ENCODE results near the gene MINK1. TPM values are rescaled to one million over a fixed set of nuclear protein-coding genes. Genes with fewer than 3 reads are reported as not detected.
"Not testable (repeated sequence)": the region's sequence is repeated elsewhere in the genome, so short reads cannot be mapped to it uniquely, and the experiment has no call there.

MINK1 gene
- total and polyA plus RNA-seq, 2 donors: 10.2 to 83.8 TPM

GRCh38 chr17:4850246-4850645 is 17.1 kb downstream of the MINK1 start:
- 95% methylated on average over 2 of the region's 2 CpGs for WGBS
- H3K36me3 ChIP-seq (ENCODE audit: control insufficient read depth in 2 of 2, insufficient read depth in 2 of 2, low read length in 1 of 2): no peaks in the 10 kb centered on the region
- no peaks in the 10 kb centered on the region for H3K27me3 ChIP-seq (ENCODE audit: control insufficient read depth in 2 of 2, insufficient read depth in 1 of 2, low read length in 1 of 2)
- H3K4me1 ChIP-seq (ENCODE audit: control insufficient read depth in 2 of 2, insufficient read depth in 2 of 2, low read length in 2 of 2): peaks cover 0 to 18% of the 10 kb centered on the region in 2 donors
- peak overlapping the region; percentile 59 to 68 for H3K27ac ChIP-seq (ENCODE audit: low read depth in 1 of 2, low read length in 1 of 2)
- H3K4me3 ChIP-seq (ENCODE audit: low read length in 2 of 2): no peak overlapping the region
- DNase-seq (ENCODE audit: low read depth in 6 of 9, low spot score in 9 of 9): no peak
- H3K9me3 ChIP-seq (ENCODE audit: control insufficient read depth in 2 of 2, insufficient read depth in 1 of 2, low read length in 1 of 2): peaks cover 0 to 11% of the 10 kb centered on the region in 2 donors

- H3K36me3 ChIP-seq (ENCODE audit: control insufficient read depth in 2 of 2, insufficient read depth in 2 of 2, low read length in 1 of 2): no peaks in the 10 kb centered on the region
- no peak for DNase-seq (ENCODE audit: low read depth in 6 of 9, low spot score in 9 of 9)
These were observed 17.9 kb downstream of the MINK1 start for GRCh38 chr17:4851084-4851483.

GRCh38 chr17:4852567-4853207 is 19.5 kb downstream of the MINK1 start:
- Histone ChIP-seq H3K27ac (ENCODE audit: low read depth in 1 of 2, low read length in 1 of 2) (peak overlapping the region in 1 of 2 donors; percentile 39), H3K27me3 (ENCODE audit: control insufficient read depth in 2 of 2, insufficient read depth in 1 of 2, low read length in 1 of 2) (no peaks in the 10 kb centered on the region), H3K4me1 (ENCODE audit: control insufficient read depth in 2 of 2, insufficient read depth in 2 of 2, low read length in 2 of 2) (peaks cover 0 to 18% of the 10 kb centered on the region in 2 donors), H3K4me3 (ENCODE audit: low read length in 2 of 2) (no peak overlapping the region), H3K36me3 (ENCODE audit: control insufficient read depth in 2 of 2, insufficient read depth in 2 of 2, low read length in 1 of 2) (no peaks in the 10 kb centered on the region), H3K9me3 (ENCODE audit: control insufficient read depth in 2 of 2, insufficient read depth in 1 of 2, low read length in 1 of 2) (peaks cover 0 to 11% of the 10 kb centered on the region in 2 donors)
- no peak for DNase-seq (ENCODE audit: low read depth in 6 of 9, low spot score in 9 of 9)

More at GRCh38 chr17:4851084-4851483, 17.9 kb downstream of the MINK1 start:
- no peaks in the 10 kb centered on the region for H3K27me3 ChIP-seq (ENCODE audit: control insufficient read depth in 2 of 2, insufficient read depth in 1 of 2, low read length in 1 of 2)
- peaks cover 0 to 20% of the 10 kb centered on the region in 2 donors for H3K4me1 ChIP-seq (ENCODE audit: control insufficient read depth in 2 of 2, insufficient read depth in 2 of 2, low read length in 2 of 2)
- H3K27ac ChIP-seq (ENCODE audit: low read depth in 1 of 2, low read length in 1 of 2): peak overlapping the region in 1 of 2 donors; percentile 76
- H3K9me3 ChIP-seq (ENCODE audit: control insufficient read depth in 2 of 2, insufficient read depth in 1 of 2, low read length in 1 of 2): peaks cover 0 to 11% of the 10 kb centered on the region in 2 donors
- H3K4me3 ChIP-seq (ENCODE audit: low read length in 2 of 2): no peak overlapping the region
- 88% methylated on average over 3 of the region's 3 CpGs for WGBS

- no peaks in the 10 kb centered on the region for H3K27me3 ChIP-seq (ENCODE audit: control insufficient read depth in 2 of 2, insufficient read depth in 1 of 2, low read length in 1 of 2)
- no peak overlapping the region for H3K4me3 ChIP-seq (ENCODE audit: low read length in 2 of 2)
- 41% methylated on average over 2 of the region's 2 CpGs for WGBS
- peaks cover 0 to 18% of the 10 kb centered on the region in 2 donors for H3K4me1 ChIP-seq (ENCODE audit: control insufficient read depth in 2 of 2, insufficient read depth in 2 of 2, low read length in 2 of 2)
- peaks cover 0 to 11% of the 10 kb centered on the region in 2 donors for H3K9me3 ChIP-seq (ENCODE audit: control insufficient read depth in 2 of 2, insufficient read depth in 1 of 2, low read length in 1 of 2)
- no peaks in the 10 kb centered on the region for H3K36me3 ChIP-seq (ENCODE audit: control insufficient read depth in 2 of 2, insufficient read depth in 2 of 2, low read length in 1 of 2)
- DNase-seq (ENCODE audit: low read depth in 6 of 9, low spot score in 9 of 9): no peak
- peak overlapping the region; percentile 39 to 67 for H3K27ac ChIP-seq (ENCODE audit: low read depth in 1 of 2, low read length in 1 of 2)
These were observed 20.1 kb downstream of the MINK1 start for GRCh38 chr17:4853208-4853671.

- no peak overlapping the region for H3K4me3 ChIP-seq (ENCODE audit: low read length in 2 of 2)
- peak in 1 of 9 donors; percentile 25 for DNase-seq (ENCODE audit: low read depth in 6 of 9, low spot score in 9 of 9)
- 95% methylated on average over 5 of the region's 5 CpGs for WGBS
- H3K9me3 ChIP-seq (ENCODE audit: control insufficient read depth in 2 of 2, insufficient read depth in 1 of 2, low read length in 1 of 2): peaks cover 0 to 11% of the 10 kb centered on the region in 2 donors
- no peaks in the 10 kb centered on the region for H3K36me3 ChIP-seq (ENCODE audit: control insufficient read depth in 2 of 2, insufficient read depth in 2 of 2, low read length in 1 of 2)
- peaks cover 0 to 22% of the 10 kb centered on the region in 2 donors for H3K4me1 ChIP-seq (ENCODE audit: control insufficient read depth in 2 of 2, insufficient read depth in 2 of 2, low read length in 2 of 2)
- H3K27ac ChIP-seq (ENCODE audit: low read depth in 1 of 2, low read length in 1 of 2): peak overlapping the region; percentile 67 to 70
- H3K27me3 ChIP-seq (ENCODE audit: control insufficient read depth in 2 of 2, insufficient read depth in 1 of 2, low read length in 1 of 2): no peaks in the 10 kb centered on the region
These were observed 21.1 kb downstream of the MINK1 start for GRCh38 chr17:4854111-4854681.

- H3K36me3 ChIP-seq (ENCODE audit: control insufficient read depth in 2 of 2, insufficient read depth in 2 of 2, low read length in 1 of 2): peaks cover 0 to 3% of the 10 kb centered on the region in 2 donors
- no peaks in the 10 kb centered on the region for H3K27me3 ChIP-seq (ENCODE audit: control insufficient read depth in 2 of 2, insufficient read depth in 1 of 2, low read length in 1 of 2)
- H3K4me3 ChIP-seq (ENCODE audit: low read length in 2 of 2): no peak overlapping the region
- peaks cover 0 to 24% of the 10 kb centered on the region in 2 donors for H3K4me1 ChIP-seq (ENCODE audit: control insufficient read depth in 2 of 2, insufficient read depth in 2 of 2, low read length in 2 of 2)
- no peak for DNase-seq (ENCODE audit: low read depth in 6 of 9, low spot score in 9 of 9)
- peaks cover 0 to 11% of the 10 kb centered on the region in 2 donors for H3K9me3 ChIP-seq (ENCODE audit: control insufficient read depth in 2 of 2, insufficient read depth in 1 of 2, low read length in 1 of 2)
- 97% methylated on average over 17 of the region's 17 CpGs for WGBS
- H3K27ac ChIP-seq (ENCODE audit: low read depth in 1 of 2, low read length in 1 of 2): no peak overlapping the region
These were observed 23.3 kb downstream of the MINK1 start for GRCh38 chr17:4856271-4856936.

- DNase-seq (ENCODE audit: low read depth in 6 of 9, low spot score in 9 of 9): no peak
- Histone ChIP-seq H3K27ac (ENCODE audit: low read depth in 1 of 2, low read length in 1 of 2) (no peak overlapping the region), H3K4me3 (ENCODE audit: low read length in 2 of 2) (no peak overlapping the region), H3K27me3 (ENCODE audit: control insufficient read depth in 2 of 2, insufficient read depth in 1 of 2, low read length in 1 of 2) (no peaks in the 10 kb centered on the region), H3K9me3 (ENCODE audit: control insufficient read depth in 2 of 2, insufficient read depth in 1 of 2, low read length in 1 of 2) (peaks cover 0 to 11% of the 10 kb centered on the region in 2 donors), H3K4me1 (ENCODE audit: control insufficient read depth in 2 of 2, insufficient read depth in 2 of 2, low read length in 2 of 2) (peaks cover 0 to 24% of the 10 kb centered on the region in 2 donors), H3K36me3 (ENCODE audit: control insufficient read depth in 2 of 2, insufficient read depth in 2 of 2, low read length in 1 of 2) (peaks cover 0 to 3% of the 10 kb centered on the region in 2 donors)
- 98% methylated on average over 7 of the region's 7 CpGs for WGBS
These were observed 23.8 kb downstream of the MINK1 start for GRCh38 chr17:4856937-4857314.

GRCh38 chr17:4857347-4857746 is 24.2 kb downstream of the MINK1 start:
- H3K4me1 ChIP-seq (ENCODE audit: control insufficient read depth in 2 of 2, insufficient read depth in 2 of 2, low read length in 2 of 2): peaks cover 0 to 24% of the 10 kb centered on the region in 2 donors
- peak overlapping the region in 1 of 2 donors; percentile 30 for H3K27ac ChIP-seq (ENCODE audit: low read depth in 1 of 2, low read length in 1 of 2)
- not testable (repeated sequence) for H3K9me3 ChIP-seq (ENCODE audit: control insufficient read depth in 2 of 2, insufficient read depth in 1 of 2, low read length in 1 of 2); H3K4me3 ChIP-seq (ENCODE audit: low read length in 2 of 2); H3K27me3 ChIP-seq (ENCODE audit: control insufficient read depth in 2 of 2, insufficient read depth in 1 of 2, low read length in 1 of 2); H3K36me3 ChIP-seq (ENCODE audit: control insufficient read depth in 2 of 2, insufficient read depth in 2 of 2, low read length in 1 of 2); DNase-seq (ENCODE audit: low read depth in 6 of 9, low spot score in 9 of 9)
- WGBS: 95% methylated on average over 7 of the region's 7 CpGs
